ENCODE data around the gene PSMD8. TPM values are rescaled to one million over a fixed set of nuclear protein-coding genes. Genes with fewer than 3 reads are reported as not detected.

The PSMD8 gene
- polyA plus RNA-seq, 3 donors: 148 to 207 (median 179) TPM

- H4K20me1 ChIP-seq (ENCODE audit: insufficient read depth, low read length): peaks cover 13% of the 10 kb centered on the region
- peaks cover 43% of the 10 kb centered on the region for H3K79me2 ChIP-seq (ENCODE audit: insufficient read depth, low read length)
- 100% methylated on average over 1 of the region's 5 CpGs for WGBS (ENCODE audit: insufficient coverage)
- no peak overlapping the region for H3K27ac ChIP-seq (ENCODE audit: low read depth in 1 of 2, low read length in 2 of 2)
- peak overlapping the region; percentile 100 for H3K4me2 ChIP-seq (replicated peaks; ENCODE audit: extremely low read depth, low read length, poor library complexity, severe bottlenecking)
- peaks cover 0 to under 1% (median 0%) of the 10 kb centered on the region in 3 donors for H3K27me3 Mint-ChIP-seq (ENCODE audit: low read depth in 3 of 3)
- intact Hi-C loops (cut with micrococcal nuclease): no loop called here
- H3K9me3 Mint-ChIP-seq: no peaks in the 10 kb centered on the region
- peaks cover 33 to 39% of the 10 kb centered on the region in 2 donors for H3K4me1 ChIP-seq (ENCODE audit: control insufficient read depth in 1 of 2, insufficient read depth in 2 of 2, low read length in 2 of 2)
- H3K9ac ChIP-seq (ENCODE audit: insufficient read depth, low read length, poor library complexity, severe bottlenecking): peak overlapping the region; percentile 92
- peaks cover 29 to 33% of the 10 kb centered on the region in 2 donors for H3K36me3 ChIP-seq (replicated peaks in 1 of 2; ENCODE audit: control insufficient read depth in 1 of 2, insufficient read depth in 2 of 2, low read length in 2 of 2)
- peaks cover 28 to 42% of the 10 kb centered on the region in 2 donors for H3K36me3 Mint-ChIP-seq
- H3K4me3 ChIP-seq (replicated peaks in 1 of 3; ENCODE audit: low read depth in 2 of 3, low read length in 3 of 3): peak overlapping the region in 2 of 3 experiments; percentile 90 to 100
- H3K27ac Mint-ChIP-seq: peak overlapping the region in 1 of 7 donors; percentile 36
- no peaks in the 10 kb centered on the region for H3K9me3 ChIP-seq (replicated peaks in 1 of 2; ENCODE audit: control insufficient read depth in 1 of 2, insufficient read depth in 1 of 2, low read length in 2 of 2)
- peak overlapping the region in 1 of 2 donors; percentile 95 for H3K4me3 Mint-ChIP-seq
- TF ChIP-seq, protein P1, sequence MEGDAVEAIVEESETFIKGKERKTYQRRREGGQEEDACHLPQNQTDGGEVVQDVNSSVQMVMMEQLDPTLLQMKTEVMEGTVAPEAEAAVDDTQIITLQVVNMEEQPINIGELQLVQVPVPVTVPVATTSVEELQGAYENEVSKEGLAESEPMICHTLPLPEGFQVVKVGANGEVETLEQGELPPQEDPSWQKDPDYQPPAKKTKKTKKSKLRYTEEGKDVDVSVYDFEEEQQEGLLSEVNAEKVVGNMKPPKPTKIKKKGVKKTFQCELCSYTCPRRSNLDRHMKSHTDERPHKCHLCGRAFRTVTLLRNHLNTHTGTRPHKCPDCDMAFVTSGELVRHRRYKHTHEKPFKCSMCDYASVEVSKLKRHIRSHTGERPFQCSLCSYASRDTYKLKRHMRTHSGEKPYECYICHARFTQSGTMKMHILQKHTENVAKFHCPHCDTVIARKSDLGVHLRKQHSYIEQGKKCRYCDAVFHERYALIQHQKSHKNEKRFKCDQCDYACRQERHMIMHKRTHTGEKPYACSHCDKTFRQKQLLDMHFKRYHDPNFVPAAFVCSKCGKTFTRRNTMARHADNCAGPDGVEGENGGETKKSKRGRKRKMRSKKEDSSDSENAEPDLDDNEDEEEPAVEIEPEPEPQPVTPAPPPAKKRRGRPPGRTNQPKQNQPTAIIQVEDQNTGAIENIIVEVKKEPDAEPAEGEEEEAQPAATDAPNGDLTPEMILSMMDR (IDR thresholded peaks at IDR 0.05): no peak
- H2AFZ ChIP-seq (ENCODE audit: insufficient read depth, low read depth, low read length, poor library complexity, severe bottlenecking): no peak overlapping the region
- no peaks in the 10 kb centered on the region for H3K27me3 ChIP-seq (ENCODE audit: control insufficient read depth in 2 of 2, insufficient read depth in 2 of 2, low read length in 2 of 2)
- DNase-seq: no peak
- peaks cover 31% of the 10 kb centered on the region for H3K4me1 Mint-ChIP-seq
Measured at GRCh38 chr19:38424272-38424671, 49.9 kb downstream of the PSMD8 start.

GRCh38 chr19:38425222-38425809, 50.9 kb downstream of the PSMD8 start:
- Mint-ChIP-seq H3K9me3 (no peaks in the 10 kb centered on the region), H3K27me3 (ENCODE audit: low read depth in 3 of 3) (peaks cover 1 to 3% (median 3%) of the 10 kb centered on the region in 3 donors), H3K27ac (peak overlapping the region; percentile 78 to 96 (median 90)), H3K4me1 (peaks cover 30% of the 10 kb centered on the region), H3K4me3 (peak overlapping the region; percentile 88 to 95), H3K36me3 (peaks cover 19 to 32% of the 10 kb centered on the region in 2 donors)
- Histone ChIP-seq H3K4me2 (replicated peaks; ENCODE audit: extremely low read depth, low read length, poor library complexity, severe bottlenecking) (peak overlapping the region; percentile 100), H3K9me3 (replicated peaks in 1 of 2; ENCODE audit: control insufficient read depth in 1 of 2, insufficient read depth in 1 of 2, low read length in 2 of 2) (no peaks in the 10 kb centered on the region), H3K79me2 (ENCODE audit: insufficient read depth, low read length) (peaks cover 43% of the 10 kb centered on the region), H3K27me3 (ENCODE audit: control insufficient read depth in 2 of 2, insufficient read depth in 2 of 2, low read length in 2 of 2) (no peaks in the 10 kb centered on the region), H3K36me3 (replicated peaks in 1 of 2; ENCODE audit: control insufficient read depth in 1 of 2, insufficient read depth in 2 of 2, low read length in 2 of 2) (peaks cover 21 to 22% of the 10 kb centered on the region in 2 donors), H3K4me1 (ENCODE audit: control insufficient read depth in 1 of 2, insufficient read depth in 2 of 2, low read length in 2 of 2) (peaks cover 33 to 39% of the 10 kb centered on the region in 2 donors), H3K4me3 (replicated peaks in 1 of 3; ENCODE audit: low read depth in 2 of 3, low read length in 3 of 3) (peak overlapping the region; percentile 67 to 100 (median 90)), H3K9ac (ENCODE audit: insufficient read depth, low read length, poor library complexity, severe bottlenecking) (peak overlapping the region; percentile 92), H2AFZ (ENCODE audit: insufficient read depth, low read depth, low read length, poor library complexity, severe bottlenecking) (peak overlapping the region; percentile 80), H3K27ac (ENCODE audit: low read depth in 1 of 2, low read length in 2 of 2) (peak overlapping the region; percentile 45 to 93), H4K20me1 (ENCODE audit: insufficient read depth, low read length) (peaks cover 13% of the 10 kb centered on the region)
- 80% methylated on average over 5 of the region's 7 CpGs for WGBS (ENCODE audit: insufficient coverage)
- TF ChIP-seq, protein P1 (IDR thresholded peaks at IDR 0.05): no peak
- intact Hi-C loops (cut with micrococcal nuclease): no loop called here
- DNase-seq: peak in 1 of 3 donors; percentile 20

Data from CD14-positive monocyte (primary cell).